H1 (cell line): ENCODE measurements around the gene POLE. TPM values are rescaled to one million over a fixed set of nuclear protein-coding genes. Genes with fewer than 3 reads are reported as not detected.
A peak's percentile ranks its signal among the peaks of the same experiment; 100 is the strongest.

Experiments used
- CTCF ChIA-PET: fragments of 300-600 bp; sonication (Branson Sonifier 250); formaldehyde crosslinking; loops from one replicate; lab custom pipeline; 2021; ENCODE audit not compliant: partially characterized antibody; lab: Charles Lee
- POLR2A ChIA-PET: fragments of 300-600 bp; sonication (Branson Sonifier 250); formaldehyde crosslinking; loops from one replicate; lab custom pipeline; 2021; ENCODE audit warnings: inconsistent platforms; ENCODE audit not compliant: partially characterized antibody; lab: Charles Lee
- DNase-seq, 2 experiments: peaks; one replicate each; pipeline versions ENCODE4 v3.0.0 to v3.0.0-alpha.2; 2010 to 2022; ENCODE audit warnings: low spot score in 2 of 2, low read depth in 1 of 2, mixed read lengths in 1 of 2
- FAIRE-seq: peaks from 2 replicates; lab custom pipeline; 2011; peaks lifted over from hg19 to GRCh38; lab: Jason Lieb, UNC
- H2AFZ ChIP-seq: 2 replicates; pipeline ENCODE4 v1.8.1; 2012; ENCODE audit warnings: low read length, inconsistent platforms
- H2AK5ac ChIP-seq: 2 replicates; pipeline ENCODE4 v1.6.1; 2013; ENCODE audit warnings: low read depth, low read length
- H2BK120ac ChIP-seq: replicated peaks from 2 replicates; pipeline ENCODE3; 2013; ENCODE audit warnings: low read depth, low read length, inconsistent platforms
- H2BK12ac ChIP-seq: 2 replicates; pipeline ENCODE4 v1.6.1; 2013; ENCODE audit warnings: low read depth, low read length
- H2BK15ac ChIP-seq: 2 replicates; pipeline ENCODE4 v1.6.1; 2013; ENCODE audit warnings: low read length
- H2BK20ac ChIP-seq: 2 replicates; pipeline ENCODE4 v1.6.1; 2013; ENCODE audit warnings: low read length
- H2BK5ac ChIP-seq: 2 replicates; pipeline ENCODE4 v1.6.1; 2013; ENCODE audit warnings: low read depth, low read length
- H3K14ac ChIP-seq: 2 replicates; pipeline ENCODE4 v1.6.1; 2013; ENCODE audit warnings: inconsistent platforms; ENCODE audit not compliant: insufficient read length
- H3K18ac ChIP-seq: 2 replicates; pipeline ENCODE4 v1.6.1; 2013; ENCODE audit warnings: low read length; ENCODE audit errors: extremely low read depth
- H3K23ac ChIP-seq: 2 replicates; pipeline ENCODE4 v1.6.1; 2013; ENCODE audit warnings: inconsistent platforms; ENCODE audit not compliant: insufficient read length
- H3K23me2 ChIP-seq: 2 replicates; pipeline ENCODE4 v1.6.1; 2013; ENCODE audit warnings: low read depth, low read length
- H3K27ac ChIP-seq: 2 replicates; pipeline ENCODE4 v1.6.1; 2011; ENCODE audit warnings: low read depth, low read length, inconsistent platforms
- H3K27me3 ChIP-seq, 4 experiments: replicated peaks in 1 of 4; 1 replicate in 1 of 4; 2 replicates in 3 of 4; pipeline versions ENCODE4 v1.6.1 to v1.8.1; 2011 to 2013; ENCODE audit warnings: low read length in 3 of 4, mild to moderate bottlenecking in 3 of 4, inconsistent platforms in 2 of 4, mixed read lengths in 2 of 4, moderate library complexity in 1 of 4; ENCODE audit not compliant: control insufficient read depth in 3 of 4, insufficient read depth in 3 of 4; ENCODE audit errors: extremely low read depth in 1 of 4
- H3K36me3 ChIP-seq, 4 experiments: 2 replicates each; pipeline versions ENCODE4 v1.6.1 to v1.8.1; 2011 to 2013; ENCODE audit warnings: mild to moderate bottlenecking in 4 of 4, low read length in 3 of 4, moderate library complexity in 2 of 4, control low read depth in 1 of 4, inconsistent platforms in 1 of 4; ENCODE audit not compliant: insufficient read depth in 4 of 4, control insufficient read depth in 2 of 4
- H3K4ac ChIP-seq: replicated peaks from 2 replicates; pipeline ENCODE3; 2013; ENCODE audit warnings: low read length, low read depth, mixed read lengths, inconsistent platforms; ENCODE audit not compliant: insufficient read length
- H3K4me1 ChIP-seq, 4 experiments: replicated peaks in 1 of 4; 1 replicate in 1 of 4; 2 replicates in 3 of 4; pipeline versions ENCODE4 v1.6.1 to v1.8.1; 2011 to 2013; ENCODE audit warnings: low read length in 3 of 4, inconsistent platforms in 2 of 4, mixed read lengths in 1 of 4; ENCODE audit not compliant: insufficient read depth in 4 of 4, control insufficient read depth in 3 of 4
- H3K4me2 ChIP-seq, 2 experiments: 2 replicates each; pipeline versions ENCODE4 v1.6.1 to v1.8.1; 2011 to 2013; ENCODE audit warnings: low read depth in 2 of 2, low read length in 2 of 2, control low read depth in 1 of 2, inconsistent platforms in 1 of 2, mild to moderate bottlenecking in 1 of 2; ENCODE audit not compliant: insufficient read depth in 1 of 2
- H3K4me3 ChIP-seq, 4 experiments: fragments of 200-600, 300-600 bp in 1 of 4; sonication (generic), shearing (Covaris generic), sonication (Bioruptor Twin) in 1 of 4; 2 replicates each; pipeline versions ENCODE4 v1.5.1 to v1.8.1; 2011 to 2016; ENCODE audit warnings: low read length in 4 of 4, low read depth in 3 of 4, control low read depth in 2 of 4, inconsistent platforms in 2 of 4, mild to moderate bottlenecking in 2 of 4, mixed read lengths in 1 of 4, moderate library complexity in 1 of 4; ENCODE audit not compliant: insufficient read depth in 2 of 4; ENCODE audit errors: extremely low read depth in 1 of 4
- H3K56ac ChIP-seq: replicated peaks from 2 replicates; pipeline ENCODE3; 2013; ENCODE audit warnings: low read depth, mild to moderate bottlenecking, mixed read lengths, low read length, inconsistent platforms; ENCODE audit not compliant: insufficient read length
- H3K79me1 ChIP-seq: 2 replicates; pipeline ENCODE4 v1.6.1; 2013; ENCODE audit warnings: low read depth, low read length, control low read depth
- H3K79me2 ChIP-seq, 2 experiments: 2 replicates each; pipeline versions ENCODE4 v1.6.1 to v1.8.1; 2012 to 2013; ENCODE audit warnings: low read length in 2 of 2, mild to moderate bottlenecking in 2 of 2, inconsistent platforms in 1 of 2; ENCODE audit not compliant: insufficient read depth in 2 of 2, control insufficient read depth in 1 of 2
- H3K9ac ChIP-seq, 4 experiments: replicated peaks in 1 of 4; 1 replicate in 1 of 4; 2 replicates in 3 of 4; pipeline versions ENCODE4 v1.6.1 to v1.8.1; 2011 to 2013; ENCODE audit warnings: low read depth in 3 of 4, low read length in 3 of 4, control low read depth in 2 of 4, mild to moderate bottlenecking in 2 of 4, moderate library complexity in 2 of 4, inconsistent platforms in 1 of 4; ENCODE audit errors: extremely low read depth in 1 of 4
- H3K9me3 ChIP-seq, 2 experiments: 2 replicates each; pipeline versions ENCODE4 v1.6.1 to v1.8.1; 2012 to 2013; ENCODE audit warnings: mild to moderate bottlenecking in 2 of 2, moderate library complexity in 2 of 2, control low read depth in 1 of 2, inconsistent platforms in 1 of 2, low read depth in 1 of 2, low read length in 1 of 2, mixed read lengths in 1 of 2; ENCODE audit not compliant: insufficient read depth in 2 of 2
- H4K20me1 ChIP-seq, 2 experiments: replicated peaks in 1 of 2; 2 replicates each; pipeline versions ENCODE3 to v1.8.1; 2011 to 2013; ENCODE audit warnings: inconsistent platforms in 2 of 2, low read length in 2 of 2, mild to moderate bottlenecking in 1 of 2; ENCODE audit not compliant: insufficient read depth in 2 of 2, control insufficient read depth in 1 of 2
- H4K5ac ChIP-seq: 2 replicates; pipeline ENCODE4 v1.6.1; 2013; ENCODE audit warnings: low read length, low read depth, mixed read lengths, inconsistent platforms; ENCODE audit not compliant: insufficient read length
- H4K8ac ChIP-seq: 2 replicates; pipeline ENCODE4 v1.8.0; 2013; ENCODE audit warnings: mild to moderate bottlenecking, moderate library complexity, low read length, inconsistent platforms; ENCODE audit not compliant: insufficient read depth; ENCODE audit errors: extremely low read depth
- H4K91ac ChIP-seq: replicated peaks from 2 replicates; pipeline ENCODE3; 2013; ENCODE audit warnings: low read length, mixed read lengths, inconsistent platforms; ENCODE audit not compliant: insufficient read length
- CTBP2 ChIP-seq: IDR thresholded peaks from 2 replicates; pipeline ENCODE4 v1.7.0; 2011; ENCODE audit warnings: borderline replicate concordance, mild to moderate bottlenecking, moderate library complexity, mixed read lengths, low read length; ENCODE audit not compliant: insufficient read depth, insufficient read length
- EP300 ChIP-seq, 2 experiments: IDR thresholded peaks; 1 replicate in 1 of 2; 2 replicates in 1 of 2; pipeline ENCODE4 v1.6.1; 2011 to 2012; ENCODE audit warnings: low read depth in 2 of 2, low read length in 2 of 2, mild to moderate bottlenecking in 2 of 2, borderline replicate concordance in 1 of 2, inconsistent platforms in 1 of 2, moderate library complexity in 1 of 2
- HDAC2 ChIP-seq, 2 experiments: fragments of 300-600 bp in 1 of 2; sonication (generic) in 1 of 2; IDR thresholded peaks; 2 replicates each; pipeline ENCODE4 v1.6.1; 2011 to 2012; ENCODE audit warnings: low read depth in 2 of 2, low read length in 2 of 2, mild to moderate bottlenecking in 2 of 2, moderate library complexity in 2 of 2, borderline replicate concordance in 1 of 2, inconsistent platforms in 1 of 2
- NANOG ChIP-seq: IDR thresholded peaks from 2 replicates; pipeline ENCODE4 v1.6.1; 2011; ENCODE audit warnings: low read length, low read depth, mild to moderate bottlenecking, inconsistent platforms; ENCODE audit not compliant: insufficient read depth, poor library complexity, severe bottlenecking
- POU5F1 ChIP-seq: IDR thresholded peaks from 2 replicates; pipeline ENCODE4 v1.6.1; 2011; ENCODE audit warnings: low read depth, mild to moderate bottlenecking, low read length, moderate library complexity
- SIRT6 ChIP-seq: IDR thresholded peaks from one replicate; pipeline ENCODE4 v1.7.1; 2012; ENCODE audit warnings: low read length, inconsistent platforms
- SP1 ChIP-seq: IDR thresholded peaks from 2 replicates; pipeline ENCODE4 v1.6.1; 2011; ENCODE audit warnings: low read depth, low read length
- SP4 ChIP-seq: IDR thresholded peaks from 2 replicates; pipeline ENCODE4 v1.6.1; 2012; ENCODE audit warnings: low read length, inconsistent platforms
- SRF ChIP-seq: IDR thresholded peaks from 2 replicates; pipeline ENCODE4 v1.6.1; 2011; ENCODE audit warnings: mild to moderate bottlenecking, low read depth, low read length, moderate library complexity
- SUZ12 ChIP-seq: fragments of 200-600 bp; sonication (generic); IDR thresholded peaks from 2 replicates; pipeline ENCODE4 v1.6.1; 2012; ENCODE audit warnings: mild to moderate bottlenecking, inconsistent platforms, low read length, moderate library complexity, mixed read lengths
- TAF7 ChIP-seq: optimal IDR thresholded peaks from 2 replicates; pipeline ENCODE3; 2011; ENCODE audit warnings: low read depth, mild to moderate bottlenecking, inconsistent platforms, low read length, moderate library complexity, borderline replicate concordance
- TCF12 ChIP-seq: IDR thresholded peaks from 2 replicates; pipeline ENCODE4 v1.6.1; 2011; ENCODE audit warnings: low read depth, mild to moderate bottlenecking, low read length
- YY1 ChIP-seq: IDR thresholded peaks from 2 replicates; pipeline ENCODE4 v1.6.1; 2011; ENCODE audit warnings: low read depth, mild to moderate bottlenecking, low read length
- ZNF274 ChIP-seq: IDR thresholded peaks from 2 replicates; pipeline ENCODE4 v1.7.0; 2012; ENCODE audit warnings: low read length, borderline replicate concordance; ENCODE audit errors: extremely low read depth
- WGBS, 2 experiments: shearing (Covaris generic) in 1 of 2; methylation state at CpG; one replicate each; pipeline versions ENCODE4 v1.1.6 to v1.1.7; 2013 to 2015; ENCODE audit warnings: low lambda C conversion rate in 2 of 2, mixed read lengths in 2 of 2, inconsistent platforms in 1 of 2, low coverage in 1 of 2, missing lambda C conversion rate in 1 of 2; ENCODE audit not compliant: insufficient replicate concordance in 2 of 2, insufficient coverage in 1 of 2, insufficient read length in 1 of 2; ENCODE audit errors: extremely low coverage in 1 of 2, missing lambda C conversion rate in 1 of 2; 5-methylcytosine and 5-hydroxymethylcytosine counted together
- polyA plus RNA-seq, 7 experiments: library from polyadenylated mRNA; depleted of rRNA in 3 of 7; stranded (reverse) in 5 of 7; unstranded in 2 of 7; fragments of >200 nt in 5 of 7; fragments of 200-250 nt in 2 of 7; gene quantifications; 1 replicate in 5 of 7; 2 replicates in 1 of 7; 4 replicates in 1 of 7; pipeline versions ENCODE4 v1.2.1 to v1.2.3, GENCODE V29; 2011 to 2013; ENCODE audit warnings: missing spikeins in 2 of 7, mixed read lengths in 2 of 7
- total RNA-seq: library from RNA; stranded (reverse); fragmentation: NEBNext Ultra II Directional; extraction: Animal tissue kit (Norgen Biotek cat#: 25700); gene quantifications from 2 replicates; pipeline ENCODE4 v1.2.1, GENCODE V29; 2021

The POLE gene
- total and polyA plus RNA-seq, 2 of the 8 experiments (the other 6 are each of a cell fraction or from before 2014, with no cell fraction given), result 59.7 to 115 TPM

- Histone ChIP-seq H3K27ac (no peak overlapping the region), H3K4me1 (no peaks in the 10 kb centered on the region), H3K79me2 (no peaks in the 10 kb centered on the region), H2BK12ac (no peak overlapping the region), H2BK20ac (no peak overlapping the region), H3K4ac (no peak overlapping the region), H3K4me2 (no peak overlapping the region), H3K18ac (no peak overlapping the region), H3K4me3 (no peak overlapping the region), H2BK5ac (no peak overlapping the region), H4K8ac (peak overlapping the region; percentile 65; the same call in 1 of the 2 replicates), H2AK5ac (no peak overlapping the region), H3K9me3 (no peaks in the 10 kb centered on the region), H2BK15ac (no peak overlapping the region), H3K79me1 (no peaks in the 10 kb centered on the region; the same call in 1 of the 2 replicates), H3K27me3 (no peaks in the 10 kb centered on the region), H3K9ac (no peak overlapping the region), H2BK120ac (no peak overlapping the region), H4K91ac (no peak overlapping the region), H3K36me3 (peaks cover 43 to 80% (median 70%) of the 10 kb centered on the region in 4 experiments), H3K23ac (no peak overlapping the region), H4K5ac (no peak overlapping the region), H3K23me2 (no peaks in the 10 kb centered on the region), H2AFZ (no peak overlapping the region), H3K56ac (no peak overlapping the region), H4K20me1 (peaks cover 7 to 32% of the 10 kb centered on the region in 2 experiments), H3K14ac (no peak overlapping the region)
- DNase-seq, result no peak
- POLR2A ChIA-PET, result interaction anchor here (0.5 to 1.3 kb wide), 3 partner anchors 9 to 35 kb away, joined by 3 to 4 read pairs (median 3); no protein-coding TSS in a partner anchor
- CTCF ChIA-PET, result interaction anchor here (0.7 to 9.3 kb wide), 16 partner anchors 8 to 220 kb away, joined by 3 to 61 read pairs (median 5); partner anchors contain the start of gene LRCOL1
- FAIRE-seq, result no peak
- 92% methylated on average over 18 of the region's 18 CpGs; no CpG with 5 or more reads in 1 of the 2 experiments for WGBS, 2 experiments
- TF ChIP-seq POU5F1, result no peak
- TF ChIP-seq SP4, result no peak
- TF ChIP-seq ZNF274, result no peak
- no peak for TF ChIP-seq YY1
- no peak for TF ChIP-seq HDAC2 (IDR thresholded peaks at IDR 0.05; ENCODE audit: borderline replicate concordance in 1 of 2, low read depth in 2 of 2, low read length in 2 of 2)
- no peak for TF ChIP-seq SRF
- TF ChIP-seq SUZ12, result no peak
- TF ChIP-seq NANOG, result no peak
- no peak for TF ChIP-seq CTBP2
- no peak for TF ChIP-seq TAF7
- TF ChIP-seq SP1, result no peak
- TF ChIP-seq SIRT6, result no peak
- no peak for TF ChIP-seq EP300 (IDR thresholded peaks at IDR 0.05; ENCODE audit: borderline replicate concordance in 1 of 2, low read depth in 2 of 2, low read length in 2 of 2)
- TF ChIP-seq TCF12, result no peak
Measured at GRCh38 chr12:132637811-132638210, 49.3 kb downstream of the POLE start.
